GM12878 (cell line): ENCODE data around the gene KIF2A. TPM values are rescaled to one million over a fixed set of nuclear protein-coding genes. Genes with fewer than 3 reads are reported as not detected.

ENCODE experiments used
- ATAC-seq: fragments of 200-7000 bp; cut with Tn5 transposase; 3 replicates; pipeline ENCODE4 v1.9.1; 2020; ENCODE audit warnings: mild to moderate bottlenecking, moderate library complexity
- BruUV-seq: library from RNA; stranded (reverse); fragments of 400-500 nt; replicated peaks from 2 replicates; lab custom pipeline; 2021; lab: Mats Ljungman, UMichigan
- CTCF ChIA-PET: fragments of 300-600 bp; sonication (Branson Sonifier 250); formaldehyde crosslinking; extraction: SDS; loops from one replicate; lab custom pipeline; 2021; ENCODE audit warnings: inconsistent platforms; lab: Yijun Ruan, JAX
- POLR2A ChIA-PET: fragments of 350-600 bp; formaldehyde crosslinking; extraction: SDS; loops from one replicate; lab custom pipeline; 2021; ENCODE audit warnings: inconsistent platforms; lab: Charles Lee
- RAD21 ChIA-PET: fragments of 300-600 bp; sonication (Branson Sonifier 250); formaldehyde crosslinking; loops from one replicate; lab custom pipeline; 2023; ENCODE audit warnings: antibody characterized with exemption; ENCODE audit not compliant: unreplicated experiment; lab: Charles Lee
- SMC1A ChIA-PET: fragments of 300-600 bp; sonication (Branson Sonifier 250); formaldehyde crosslinking; loops from one replicate; lab custom pipeline; 2023; ENCODE audit not compliant: unreplicated experiment, uncharacterized antibody; lab: Charles Lee
- DNase-seq: peaks from one replicate; pipeline ENCODE4 v3.0.0-alpha.2; 2011; ENCODE audit warnings: low read depth, low spot score
- FAIRE-seq: peaks from 3 replicates; lab custom pipeline; 2011; peaks lifted over from hg19 to GRCh38; lab: Jason Lieb, UNC
- H2AFZ ChIP-seq: 2 replicates; pipeline ENCODE4 v1.6.0; 2011; ENCODE audit warnings: low read depth, low read length, control low read depth; ENCODE audit not compliant: control insufficient read depth
- H3K27ac ChIP-seq: 2 replicates; pipeline ENCODE4 v1.5.1; 2011; ENCODE audit warnings: control low read depth; ENCODE audit not compliant: control insufficient read depth, insufficient read depth
- H3K27me3 ChIP-seq, 2 experiments: replicated peaks in 1 of 2; 2 replicates each; pipeline versions ENCODE4 v1.6.0 to v1.6.1; 2011; ENCODE audit warnings: low read length in 1 of 2; ENCODE audit not compliant: control insufficient read depth in 2 of 2, insufficient read depth in 2 of 2
- H3K36me3 ChIP-seq, 2 experiments: 2 replicates each; pipeline ENCODE4 v1.5.1; 2011; ENCODE audit warnings: low read length in 1 of 2; ENCODE audit not compliant: control insufficient read depth in 2 of 2, insufficient read depth in 2 of 2
- H3K4me1 ChIP-seq: 2 replicates; pipeline ENCODE4 v1.6.1; 2011; ENCODE audit warnings: mild to moderate bottlenecking, low read length, moderate library complexity, mixed read lengths; ENCODE audit not compliant: control insufficient read depth, insufficient read depth
- H3K4me2 ChIP-seq: 2 replicates; pipeline ENCODE4 v1.6.0; 2011; ENCODE audit warnings: control low read depth; ENCODE audit not compliant: control insufficient read depth, insufficient read depth
- H3K4me3 ChIP-seq: fragments of 200-600 bp; sonication (generic); 2 replicates; pipeline ENCODE4 v1.5.1; 2016
- H3K79me2 ChIP-seq: 2 replicates; pipeline ENCODE4 v1.6.0; 2011; ENCODE audit warnings: low read length; ENCODE audit not compliant: control insufficient read depth, insufficient read depth
- H3K9ac ChIP-seq: 2 replicates; pipeline ENCODE4 v1.8.0; 2011; ENCODE audit warnings: low read length, control low read depth, mixed read lengths; ENCODE audit not compliant: control insufficient read depth, insufficient read depth
- H3K9me3 ChIP-seq: replicated peaks from 3 replicates; pipeline ENCODE4 v1.5.1; 2011; ENCODE audit warnings: mild to moderate bottlenecking, low read length; ENCODE audit not compliant: control insufficient read depth, insufficient read depth
- H4K20me1 ChIP-seq: 2 replicates; pipeline ENCODE4 v1.6.0; 2011; ENCODE audit not compliant: control insufficient read depth, insufficient read depth
- BCL3 ChIP-seq: IDR thresholded peaks from 2 replicates; pipeline ENCODE4 v1.6.1; 2011; ENCODE audit warnings: borderline replicate concordance, low read depth, mild to moderate bottlenecking, moderate library complexity, low read length; ENCODE audit not compliant: insufficient read depth, poor library complexity, severe bottlenecking
- CUX1 ChIP-seq: IDR thresholded peaks from 2 replicates; pipeline ENCODE4 v1.6.1; 2012; ENCODE audit warnings: improper control_type of control experiment, low read depth, low read length; ENCODE audit not compliant: insufficient replicate concordance
- ESRRA ChIP-seq: IDR thresholded peaks from 2 replicates; pipeline ENCODE4 v1.6.1; 2012; ENCODE audit warnings: mild to moderate bottlenecking, low read length, improper control_type of control experiment
- IRF4 ChIP-seq: IDR thresholded peaks from 2 replicates; pipeline ENCODE4 v1.6.1; 2011; ENCODE audit warnings: low read depth, low read length
- KAT2A ChIP-seq: conservative IDR thresholded peaks from 2 replicates; pipeline ENCODE4 v1.6.1; 2011; ENCODE audit warnings: low read depth, low read length; ENCODE audit not compliant: control insufficient read depth
- NKRF ChIP-seq: fragments of 450-650 bp; conservative IDR thresholded peaks from 2 replicates; pipeline ENCODE4 v1.6.1; 2017; ENCODE audit warnings: mild to moderate bottlenecking, moderate library complexity
- NR2C1 ChIP-seq: fragments of 450-650 bp; IDR thresholded peaks from 2 replicates; pipeline ENCODE4 v1.6.1; 2017; ENCODE audit warnings: antibody characterized with exemption, mild to moderate bottlenecking, moderate library complexity
- RCOR1 ChIP-seq: conservative IDR thresholded peaks from 2 replicates; pipeline ENCODE4 v1.6.1; 2012; ENCODE audit warnings: low read depth, low read length, improper control_type of control experiment
- SIX5 ChIP-seq: IDR thresholded peaks from 2 replicates; pipeline ENCODE4 v1.6.1; 2011; ENCODE audit warnings: mild to moderate bottlenecking, low read depth, low read length, moderate library complexity; ENCODE audit not compliant: severe bottlenecking
- TCF12 ChIP-seq: IDR thresholded peaks from 2 replicates; pipeline ENCODE4 v1.6.1; 2011; ENCODE audit warnings: low read depth, mild to moderate bottlenecking, low read length
- ZNF24 ChIP-seq: fragments of 450-650 bp; IDR thresholded peaks from 2 replicates; pipeline ENCODE4 v1.6.1; 2017; ENCODE audit warnings: antibody characterized with exemption, mild to moderate bottlenecking
- WGBS: methylation state at CpG from one replicate; pipeline ENCODE4 v1.1.6; 2016; ENCODE audit warnings: low lambda C conversion rate; ENCODE audit not compliant: insufficient replicate concordance, insufficient coverage; ENCODE audit errors: missing lambda C conversion rate; 5-methylcytosine and 5-hydroxymethylcytosine counted together
- in situ Hi-C: fragments of 300-500 bp; cut with MboI; formaldehyde crosslinking; loops from 9 replicates; pipeline ENCODE4 v1.14.3; 2018; ENCODE audit warnings: mixed read lengths
- intact Hi-C: fragments of 100-400 bp; cut with micrococcal nuclease; formaldehyde crosslinking; loops from one replicate; pipeline ENCODE4 v1.14.2; 2022; ENCODE audit not compliant: unreplicated experiment
- polyA plus RNA-seq, 11 experiments: library from polyadenylated mRNA; depleted of rRNA in 4 of 11; unstranded in 6 of 11; stranded (reverse) in 5 of 11; fragments of >200 nt; fragmentation: Nextera tagmentation in 4 of 11; fragmentation: Illumina TruSeq in 1 of 11; extraction: Ambion mirVana in 4 of 11; extraction: Trizol in 1 of 11; gene quantifications; 1 replicate in 1 of 11; 2 replicates in 10 of 11; pipeline versions ENCODE4 v1.2.1 to v1.2.3, GENCODE V29; 2011 to 2016; ENCODE audit warnings: inconsistent platforms in 2 of 11, missing spikeins in 2 of 11, low read depth in 1 of 11
- total RNA-seq, 4 experiments: library from RNA; depleted of rRNA in 3 of 4; stranded (reverse); fragments of >200 nt in 3 of 4; fragmentation: Illumina TruSeq in 1 of 4; extraction: Trizol in 1 of 4; gene quantifications; 2 replicates each; pipeline versions ENCODE4 v1.2.1 to v1.2.3, GENCODE V29; 2013 to 2021

The KIF2A gene
- total and polyA plus RNA-seq, 10 of the 15 experiments (the other 5 are each of a cell fraction or from before 2014, with no cell fraction given): 35.9 to 124 (median 80.1) TPM

GRCh38 chr5:62331921-62332320, 25.9 kb downstream of the KIF2A start (continued):
- TF ChIP-seq NKRF (no peak), SIX5 (no peak), ZNF24 (no peak), KAT2A (no peak), BCL3 (no peak), RCOR1 (no peak), IRF4 (no peak)
- TF ChIP-seq, all 136 proteins: peak for 0

GRCh38 chr5:62333250-62333794, 27.3 kb downstream of the KIF2A start:
- Histone ChIP-seq H3K27ac (no peak overlapping the region), H3K4me2 (no peak overlapping the region), H2AFZ (no peak overlapping the region), H3K79me2 (peaks cover 65% of the 10 kb centered on the region), H3K4me1 (peaks cover 2% of the 10 kb centered on the region; the same call in 1 of the 2 replicates), H3K9me3 (no peaks in the 10 kb centered on the region), H3K36me3 (peaks cover 7 to 13% of the 10 kb centered on the region in 2 experiments; a peak in 3 of 4 replicates), H3K27me3 (no peaks in the 10 kb centered on the region), H4K20me1 (peaks cover 3% of the 10 kb centered on the region; the same call in 1 of the 2 replicates), H3K9ac (no peak overlapping the region), H3K4me3 (no peak overlapping the region)
- CTCF ChIA-PET: interaction anchor here (1.2 to 2.4 kb wide), 2 partner anchors 19 to 109 kb away, joined by 5 to 10 read pairs; no protein-coding TSS in a partner anchor
- in situ Hi-C loops: no loop called here
- RAD21 ChIA-PET: interaction anchor here (1.1 to 2.1 kb wide), 3 partner anchors 19 to 109 kb away, joined by 3 to 6 read pairs (median 5); no protein-coding TSS in a partner anchor
- no peak for ATAC-seq
- SMC1A ChIA-PET: interaction anchor here (1.2 to 2.7 kb wide), 5 partner anchors 17 to 109 kb away, joined by 3 to 12 read pairs (median 4); no protein-coding TSS in a partner anchor
- intact Hi-C loops: no loop called here
- no TSS peak for BruUV-seq
- no peak for DNase-seq
- POLR2A ChIA-PET: interaction anchor here (1.0 kb wide), 1 partner anchor 110 kb away, joined by 3 read pairs; no protein-coding TSS in a partner anchor
- FAIRE-seq: no peak
- WGBS: 100% methylated on average over 8 of the region's 8 CpGs
- TF ChIP-seq CUX1 (no peak), ESRRA (no peak), TCF12 (no peak), NR2C1 (no peak)
